HEK293 (cell line): ENCODE data around the gene NHERF2.

Experiments
- BCL11B ChIP-seq: fragments of 450-650 bp; formaldehyde crosslinking; IDR thresholded peaks from 2 replicates; pipeline ENCODE4 v1.5.1; 2016; ENCODE audit warnings: low read depth, missing biosample characterization, missing genetic modification characterization
- HOXA7 ChIP-seq: sonication (generic); formaldehyde crosslinking; IDR thresholded peaks from 2 replicates; pipeline ENCODE4 v1.8.1; 2022; ENCODE audit warnings: missing genetic modification reagents, borderline replicate concordance
- HOXD13 ChIP-seq: sonication (generic); formaldehyde crosslinking; IDR thresholded peaks from 2 replicates; pipeline ENCODE4 v1.8.0; 2022; ENCODE audit warnings: missing genetic modification reagents, borderline replicate concordance
- KLF10 ChIP-seq: fragments of 450-650 bp; IDR thresholded peaks from 2 replicates; pipeline ENCODE4 v1.5.1; 2018; ENCODE audit warnings: missing biosample characterization, mild to moderate bottlenecking, missing genetic modification characterization
- KLF8 ChIP-seq: fragments of 450-650 bp; formaldehyde crosslinking; IDR thresholded peaks from 2 replicates; pipeline ENCODE4 v1.5.1; 2016; ENCODE audit warnings: missing biosample characterization, missing genetic modification characterization
- SETDB1 ChIP-seq: IDR thresholded peaks from one replicate; pipeline ENCODE4 v1.6.1; 2017; ENCODE audit warnings: mild to moderate bottlenecking, low read length, moderate library complexity, mixed read lengths; ENCODE audit not compliant: insufficient read length
- SP3 ChIP-seq: fragments of 450-650 bp; formaldehyde crosslinking; IDR thresholded peaks from 2 replicates; pipeline ENCODE4 v1.5.1; 2016; ENCODE audit warnings: missing biosample characterization, missing genetic modification characterization
- TCF7L2 ChIP-seq: IDR thresholded peaks from 2 replicates; pipeline ENCODE4 v1.6.1; 2011; ENCODE audit warnings: low read depth, mild to moderate bottlenecking, inconsistent platforms, low read length, moderate library complexity, borderline replicate concordance
- TRIM28 ChIP-seq: IDR thresholded peaks from 2 replicates; pipeline ENCODE4 v1.6.1; 2011; ENCODE audit warnings: low read length, control low read depth, borderline replicate concordance
- YY1 ChIP-seq: fragments of 450-650 bp; formaldehyde crosslinking; IDR thresholded peaks from 2 replicates; pipeline ENCODE4 v1.5.1; 2018; ENCODE audit warnings: missing biosample characterization, missing genetic modification characterization
- YY2 ChIP-seq: fragments of 450-650 bp; formaldehyde crosslinking; IDR thresholded peaks from 2 replicates; pipeline ENCODE4 v1.5.1; 2016; ENCODE audit warnings: missing biosample characterization, missing genetic modification characterization
- ZBTB17 ChIP-seq: fragments of 450-650 bp; formaldehyde crosslinking; IDR thresholded peaks from 2 replicates; pipeline ENCODE4 v1.5.1; 2016; ENCODE audit warnings: missing biosample characterization, missing genetic modification characterization
- ZFHX2 ChIP-seq: fragments of 450-650 bp; formaldehyde crosslinking; conservative IDR thresholded peaks from 2 replicates; pipeline ENCODE4 v1.5.1; 2016; ENCODE audit warnings: missing biosample characterization, missing genetic modification characterization
- ZFP37 ChIP-seq: fragments of 450-650 bp; formaldehyde crosslinking; IDR thresholded peaks from 2 replicates; pipeline ENCODE4 v1.5.1; 2016; ENCODE audit warnings: missing biosample characterization, missing genetic modification characterization
- ZNF112 ChIP-seq: fragments of 450-650 bp; formaldehyde crosslinking; IDR thresholded peaks from 2 replicates; pipeline ENCODE4 v1.5.0; 2017; ENCODE audit warnings: missing biosample characterization, missing genetic modification characterization
- ZNF133 ChIP-seq: fragments of 450-650 bp; formaldehyde crosslinking; IDR thresholded peaks from 2 replicates; pipeline ENCODE4 v1.5.1; 2016; ENCODE audit warnings: missing biosample characterization, missing genetic modification characterization
- ZNF155 ChIP-seq: fragments of 450-650 bp; formaldehyde crosslinking; IDR thresholded peaks from 2 replicates; pipeline ENCODE4 v1.5.1; 2016; ENCODE audit warnings: missing biosample characterization, missing genetic modification characterization
- ZNF175 ChIP-seq: fragments of 450-650 bp; formaldehyde crosslinking; IDR thresholded peaks from 2 replicates; pipeline ENCODE4 v1.5.1; 2016; ENCODE audit warnings: missing biosample characterization, missing genetic modification characterization
- ZNF274 ChIP-seq, 2 experiments: fragments of 200-500 bp in 1 of 2; fragments of 450-650 bp in 1 of 2; sonication (Bioruptor generic) in 1 of 2; formaldehyde crosslinking in 1 of 2; IDR thresholded peaks; 2 replicates each; pipeline versions ENCODE4 v1.5.1 to v1.6.1; 2014 to 2016; ENCODE audit warnings: borderline replicate concordance in 1 of 2, inconsistent platforms in 1 of 2, low read length in 1 of 2, missing biosample characterization in 1 of 2, missing genetic modification characterization in 1 of 2
- ZNF324 ChIP-seq: fragments of 450-650 bp; formaldehyde crosslinking; IDR thresholded peaks from 2 replicates; pipeline ENCODE4 v1.5.1; 2016; ENCODE audit warnings: missing biosample characterization, missing genetic modification characterization
- ZNF449 ChIP-seq: fragments of 450-650 bp; formaldehyde crosslinking; IDR thresholded peaks from 2 replicates; pipeline ENCODE4 v1.5.1; 2017; ENCODE audit warnings: missing biosample characterization, mild to moderate bottlenecking, missing genetic modification characterization, moderate library complexity
- ZNF571 ChIP-seq: fragments of 450-650 bp; formaldehyde crosslinking; IDR thresholded peaks from 2 replicates; pipeline ENCODE4 v1.5.0; 2017; ENCODE audit warnings: missing biosample characterization, missing genetic modification characterization
- ZNF596 ChIP-seq: fragments of 450-650 bp; IDR thresholded peaks from 2 replicates; pipeline ENCODE4 v1.5.0; 2018; ENCODE audit warnings: missing biosample characterization, mild to moderate bottlenecking, missing genetic modification characterization, moderate library complexity
- ZNF701 ChIP-seq: fragments of 450-650 bp; formaldehyde crosslinking; IDR thresholded peaks from 2 replicates; pipeline ENCODE4 v1.5.1; 2016; ENCODE audit warnings: missing biosample characterization, missing genetic modification characterization
- ZNF704 ChIP-seq: fragments of 450-650 bp; formaldehyde crosslinking; IDR thresholded peaks from 2 replicates; pipeline ENCODE4 v1.5.1; 2016; ENCODE audit warnings: missing biosample characterization, missing genetic modification characterization
- ZNF843 ChIP-seq: fragments of 450-650 bp; formaldehyde crosslinking; IDR thresholded peaks from 2 replicates; pipeline ENCODE4 v1.5.1; 2016; ENCODE audit warnings: missing biosample characterization, missing genetic modification characterization
- ZXDB ChIP-seq: fragments of 450-650 bp; formaldehyde crosslinking; IDR thresholded peaks from 2 replicates; pipeline ENCODE4 v1.5.1; 2016; ENCODE audit warnings: missing biosample characterization, missing genetic modification characterization
- TF ChIP-seq, protein P1 (sequence below): fragments of 450-650 bp; IDR thresholded peaks from 2 replicates; pipeline ENCODE4 v1.5.1; 2018; ENCODE audit warnings: missing biosample characterization, mild to moderate bottlenecking, missing genetic modification characterization
- TF ChIP-seq, protein P2 (sequence below): fragments of 450-650 bp; formaldehyde crosslinking; IDR thresholded peaks from 2 replicates; pipeline ENCODE4 v1.5.1; 2016; ENCODE audit warnings: missing biosample characterization, missing genetic modification characterization
- TF ChIP-seq, protein P3 (sequence below): IDR thresholded peaks from 2 replicates; pipeline ENCODE4 v1.6.1; 2011; ENCODE audit warnings: mild to moderate bottlenecking, low read depth, low read length, borderline replicate concordance
- TF ChIP-seq, protein P4 (sequence below): fragments of 450-650 bp; formaldehyde crosslinking; IDR thresholded peaks from 2 replicates; pipeline ENCODE4 v1.5.1; 2016; ENCODE audit warnings: missing biosample characterization, missing genetic modification characterization

The NHERF2 gene

GRCh38 chr16:2009791-2010510, 16.8 kb upstream of the NHERF2 start, which contains the start of gene ZNF598 (continued):
- peak; percentile 57; the same call in 1 of the 2 replicates for TF ChIP-seq KLF10 (tag by site-specific recombination)
- TF ChIP-seq ZNF596 (tag by site-specific recombination), result no peak
- TF ChIP-seq, protein P1, sequence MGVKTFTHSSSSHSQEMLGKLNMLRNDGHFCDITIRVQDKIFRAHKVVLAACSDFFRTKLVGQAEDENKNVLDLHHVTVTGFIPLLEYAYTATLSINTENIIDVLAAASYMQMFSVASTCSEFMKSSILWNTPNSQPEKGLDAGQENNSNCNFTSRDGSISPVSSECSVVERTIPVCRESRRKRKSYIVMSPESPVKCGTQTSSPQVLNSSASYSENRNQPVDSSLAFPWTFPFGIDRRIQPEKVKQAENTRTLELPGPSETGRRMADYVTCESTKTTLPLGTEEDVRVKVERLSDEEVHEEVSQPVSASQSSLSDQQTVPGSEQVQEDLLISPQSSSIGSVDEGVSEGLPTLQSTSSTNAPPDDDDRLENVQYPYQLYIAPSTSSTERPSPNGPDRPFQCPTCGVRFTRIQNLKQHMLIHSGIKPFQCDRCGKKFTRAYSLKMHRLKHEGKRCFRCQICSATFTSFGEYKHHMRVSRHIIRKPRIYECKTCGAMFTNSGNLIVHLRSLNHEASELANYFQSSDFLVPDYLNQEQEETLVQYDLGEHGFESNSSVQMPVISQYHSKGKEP (tag by site-specific recombination), result peak; percentile 64; the same call in 1 of the 2 replicates
- TF ChIP-seq ZNF571 (tag by site-specific recombination), result no peak
- TF ChIP-seq ZXDB (tag by site-specific recombination), result peak; percentile 66; the same call in 1 of the 2 replicates
- peak; percentile 78 for TF ChIP-seq KLF8
- no peak for TF ChIP-seq ZNF133 (tag by site-specific recombination)
- peak; percentile 86 for TF ChIP-seq ZNF324 (tag by site-specific recombination)
- TF ChIP-seq HOXD13 (CRISPR knock-in tag), result no peak
- TF ChIP-seq HOXA7 (CRISPR knock-in tag), result no peak
- TF ChIP-seq BCL11B, result 0 out of 2 replicates have a peak, but pooled peaks have one; percentile 12
- TF ChIP-seq ZBTB17 (tag by site-specific recombination), result peak; percentile 67
- no peak for TF ChIP-seq TCF7L2
- peak; percentile 77 for TF ChIP-seq ZNF843 (tag by site-specific recombination)
- TF ChIP-seq YY1 (tag by site-specific recombination), result no peak; the same call in 1 of the 2 replicates
- no peak for TF ChIP-seq ZNF704 (tag by site-specific recombination)
- no peak for TF ChIP-seq SETDB1
- no peak for TF ChIP-seq ZNF701
- peak; percentile 62 for TF ChIP-seq SP3
- TF ChIP-seq ZNF155 (tag by site-specific recombination), result no peak
- 0 out of 2 replicates have a peak, but pooled peaks have one; percentile 18 for TF ChIP-seq TRIM28
- TF ChIP-seq YY2 (tag by site-specific recombination), result 0 out of 2 replicates have a peak, but pooled peaks have one; percentile 25
- TF ChIP-seq, protein P2, sequence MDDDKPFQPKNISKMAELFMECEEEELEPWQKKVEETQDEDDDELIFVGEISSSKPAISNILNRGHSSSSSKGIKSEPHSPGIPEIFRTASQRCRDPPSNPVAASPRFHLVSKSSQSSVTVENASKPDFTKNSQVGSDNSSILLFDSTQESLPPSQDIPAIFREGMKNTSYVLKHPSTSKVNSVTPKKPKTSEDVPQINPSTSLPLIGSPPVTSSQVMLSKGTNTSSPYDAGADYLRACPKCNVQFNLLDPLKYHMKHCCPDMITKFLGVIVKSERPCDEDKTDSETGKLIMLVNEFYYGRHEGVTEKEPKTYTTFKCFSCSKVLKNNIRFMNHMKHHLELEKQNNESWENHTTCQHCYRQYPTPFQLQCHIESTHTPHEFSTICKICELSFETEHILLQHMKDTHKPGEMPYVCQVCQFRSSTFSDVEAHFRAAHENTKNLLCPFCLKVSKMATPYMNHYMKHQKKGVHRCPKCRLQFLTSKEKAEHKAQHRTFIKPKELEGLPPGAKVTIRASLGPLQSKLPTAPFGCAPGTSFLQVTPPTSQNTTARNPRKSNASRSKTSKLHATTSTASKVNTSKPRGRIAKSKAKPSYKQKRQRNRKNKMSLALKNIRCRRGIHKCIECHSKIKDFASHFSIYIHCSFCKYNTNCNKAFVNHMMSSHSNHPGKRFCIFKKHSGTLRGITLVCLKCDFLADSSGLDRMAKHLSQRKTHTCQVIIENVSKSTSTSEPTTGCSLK (tag by site-specific recombination), result no peak
- TF ChIP-seq ZNF112, result no peak
- TF ChIP-seq, protein P3, sequence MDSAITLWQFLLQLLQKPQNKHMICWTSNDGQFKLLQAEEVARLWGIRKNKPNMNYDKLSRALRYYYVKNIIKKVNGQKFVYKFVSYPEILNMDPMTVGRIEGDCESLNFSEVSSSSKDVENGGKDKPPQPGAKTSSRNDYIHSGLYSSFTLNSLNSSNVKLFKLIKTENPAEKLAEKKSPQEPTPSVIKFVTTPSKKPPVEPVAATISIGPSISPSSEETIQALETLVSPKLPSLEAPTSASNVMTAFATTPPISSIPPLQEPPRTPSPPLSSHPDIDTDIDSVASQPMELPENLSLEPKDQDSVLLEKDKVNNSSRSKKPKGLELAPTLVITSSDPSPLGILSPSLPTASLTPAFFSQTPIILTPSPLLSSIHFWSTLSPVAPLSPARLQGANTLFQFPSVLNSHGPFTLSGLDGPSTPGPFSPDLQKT, result no peak
- no peak for TF ChIP-seq ZNF175 (tag by site-specific recombination)
- TF ChIP-seq ZNF274 (IDR thresholded peaks at IDR 0.05; ENCODE audit: low read length), result no peak
- no peak for TF ChIP-seq ZNF274 (tag by site-specific recombination; IDR thresholded peaks at IDR 0.05; ENCODE audit: borderline replicate concordance)
- peak; percentile 46; the same call in 1 of the 2 replicates for TF ChIP-seq ZNF449 (tag by site-specific recombination)
- 0 out of 2 replicates have a peak, but pooled peaks have one; percentile 5 for TF ChIP-seq ZFHX2 (tag by site-specific recombination)
- TF ChIP-seq, protein P4, sequence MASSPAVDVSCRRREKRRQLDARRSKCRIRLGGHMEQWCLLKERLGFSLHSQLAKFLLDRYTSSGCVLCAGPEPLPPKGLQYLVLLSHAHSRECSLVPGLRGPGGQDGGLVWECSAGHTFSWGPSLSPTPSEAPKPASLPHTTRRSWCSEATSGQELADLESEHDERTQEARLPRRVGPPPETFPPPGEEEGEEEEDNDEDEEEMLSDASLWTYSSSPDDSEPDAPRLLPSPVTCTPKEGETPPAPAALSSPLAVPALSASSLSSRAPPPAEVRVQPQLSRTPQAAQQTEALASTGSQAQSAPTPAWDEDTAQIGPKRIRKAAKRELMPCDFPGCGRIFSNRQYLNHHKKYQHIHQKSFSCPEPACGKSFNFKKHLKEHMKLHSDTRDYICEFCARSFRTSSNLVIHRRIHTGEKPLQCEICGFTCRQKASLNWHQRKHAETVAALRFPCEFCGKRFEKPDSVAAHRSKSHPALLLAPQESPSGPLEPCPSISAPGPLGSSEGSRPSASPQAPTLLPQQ (tag by site-specific recombination), result peak; percentile 78
- peak; percentile 78 for TF ChIP-seq ZFP37 (tag by site-specific recombination)
